ENCODE results near the gene LHFPL3.
"Not testable (repeated sequence)": the region's sequence is repeated elsewhere in the genome, so short reads cannot be mapped to it uniquely, and the experiment has no call there.

LHFPL3 gene

GRCh38 chr7:104328296-104328969 lies at the start of gene LHFPL3:
LHFPL3 (plus strand) TSS chr7:104328603.
- no peaks in the 10 kb centered on the region for H3F3A ChIP-seq (ENCODE audit: insufficient read depth, low read length)
- H3K27me3 ChIP-seq (replicated peaks; ENCODE audit: insufficient read depth, low read length): no peaks in the 10 kb centered on the region
- no peak for DNase-seq
- H3K4me1 ChIP-seq (ENCODE audit: low read length): 0 out of 2 replicates have a peak, but pooled peaks cover 3% of the 10 kb centered on the region
- no peaks in the 10 kb centered on the region for H3K9me3 ChIP-seq (replicated peaks; ENCODE audit: insufficient read depth, low read length)
- peak within 1 kb of the TSS; percentile 41 for H3K4me3 ChIP-seq (ENCODE audit: low read length)
- H4K20me1 ChIP-seq (ENCODE audit: insufficient read depth, low read length): no peaks in the 10 kb centered on the region
- TF ChIP-seq EZH2 (optimal IDR thresholded peaks at IDR 0.05; ENCODE audit: low read depth, low read length) (no peak), EZH2phosphoT487 (IDR thresholded peaks at IDR 0.05; ENCODE audit: low read length) (no peak)
- TF ChIP-seq, protein P1, sequence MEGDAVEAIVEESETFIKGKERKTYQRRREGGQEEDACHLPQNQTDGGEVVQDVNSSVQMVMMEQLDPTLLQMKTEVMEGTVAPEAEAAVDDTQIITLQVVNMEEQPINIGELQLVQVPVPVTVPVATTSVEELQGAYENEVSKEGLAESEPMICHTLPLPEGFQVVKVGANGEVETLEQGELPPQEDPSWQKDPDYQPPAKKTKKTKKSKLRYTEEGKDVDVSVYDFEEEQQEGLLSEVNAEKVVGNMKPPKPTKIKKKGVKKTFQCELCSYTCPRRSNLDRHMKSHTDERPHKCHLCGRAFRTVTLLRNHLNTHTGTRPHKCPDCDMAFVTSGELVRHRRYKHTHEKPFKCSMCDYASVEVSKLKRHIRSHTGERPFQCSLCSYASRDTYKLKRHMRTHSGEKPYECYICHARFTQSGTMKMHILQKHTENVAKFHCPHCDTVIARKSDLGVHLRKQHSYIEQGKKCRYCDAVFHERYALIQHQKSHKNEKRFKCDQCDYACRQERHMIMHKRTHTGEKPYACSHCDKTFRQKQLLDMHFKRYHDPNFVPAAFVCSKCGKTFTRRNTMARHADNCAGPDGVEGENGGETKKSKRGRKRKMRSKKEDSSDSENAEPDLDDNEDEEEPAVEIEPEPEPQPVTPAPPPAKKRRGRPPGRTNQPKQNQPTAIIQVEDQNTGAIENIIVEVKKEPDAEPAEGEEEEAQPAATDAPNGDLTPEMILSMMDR (IDR thresholded peaks at IDR 0.05; ENCODE audit: low read length): no peak
- no peaks in the 10 kb centered on the region for H3K79me2 ChIP-seq (ENCODE audit: low read length)
- no peak within 1 kb of the TSS for H3K9ac ChIP-seq (ENCODE audit: low read length)
- H3K9me2 ChIP-seq (replicated peaks; ENCODE audit: insufficient read depth, low read length): no peaks in the 10 kb centered on the region
- H3K27ac ChIP-seq (ENCODE audit: low read length): no peak within 1 kb of the TSS
- peak within 1 kb of the TSS; percentile 62 for H3K4me2 ChIP-seq (ENCODE audit: low read depth, low read length)
- no peaks in the 10 kb centered on the region for H3K36me3 ChIP-seq (replicated peaks; ENCODE audit: insufficient read depth, low read length)
- H2AFZ ChIP-seq (ENCODE audit: low read length): peak within 1 kb of the TSS; percentile 58

GRCh38 chr7:104281685-104282084 lies 46.7 kb upstream of the LHFPL3 start:
- H3K9me3 ChIP-seq (replicated peaks; ENCODE audit: insufficient read depth, low read length); H3K36me3 ChIP-seq (replicated peaks; ENCODE audit: insufficient read depth, low read length); H2AFZ ChIP-seq (ENCODE audit: low read length); H3K27me3 ChIP-seq (replicated peaks; ENCODE audit: insufficient read depth, low read length); H3K27ac ChIP-seq (ENCODE audit: low read length); H3K9me2 ChIP-seq (replicated peaks; ENCODE audit: insufficient read depth, low read length); H3K9ac ChIP-seq (ENCODE audit: low read length); H4K20me1 ChIP-seq (ENCODE audit: insufficient read depth, low read length); H3K79me2 ChIP-seq (ENCODE audit: low read length); H3K4me1 ChIP-seq (ENCODE audit: low read length); DNase-seq; H3K4me2 ChIP-seq (ENCODE audit: low read depth, low read length); H3K4me3 ChIP-seq (ENCODE audit: low read length); H3F3A ChIP-seq (ENCODE audit: insufficient read depth, low read length): not testable (repeated sequence)

GRCh38 chr7:104286839-104287238 lies 41.6 kb upstream of the LHFPL3 start:
- H3K4me2 ChIP-seq (ENCODE audit: low read depth, low read length): no peak overlapping the region
- H3F3A ChIP-seq (ENCODE audit: insufficient read depth, low read length): no peaks in the 10 kb centered on the region
- no peak for DNase-seq
- TF ChIP-seq EZH2phosphoT487 (IDR thresholded peaks at IDR 0.05; ENCODE audit: low read length) (no peak), EZH2 (optimal IDR thresholded peaks at IDR 0.05; ENCODE audit: low read depth, low read length) (no peak)
- TF ChIP-seq, protein P1 (IDR thresholded peaks at IDR 0.05; ENCODE audit: low read length): no peak
- H3K36me3 ChIP-seq (replicated peaks; ENCODE audit: insufficient read depth, low read length): no peaks in the 10 kb centered on the region
- no peaks in the 10 kb centered on the region for H3K9me3 ChIP-seq (replicated peaks; ENCODE audit: insufficient read depth, low read length)
- H3K4me1 ChIP-seq (ENCODE audit: low read length): no peaks in the 10 kb centered on the region
- H4K20me1 ChIP-seq (ENCODE audit: insufficient read depth, low read length): no peaks in the 10 kb centered on the region
- H3K79me2 ChIP-seq (ENCODE audit: low read length): no peaks in the 10 kb centered on the region
- no peak overlapping the region for H3K4me3 ChIP-seq (ENCODE audit: low read length)
- no peaks in the 10 kb centered on the region for H3K9me2 ChIP-seq (replicated peaks; ENCODE audit: insufficient read depth, low read length)
- H3K27me3 ChIP-seq (replicated peaks; ENCODE audit: insufficient read depth, low read length): no peaks in the 10 kb centered on the region
- H3K27ac ChIP-seq (ENCODE audit: low read length): no peak overlapping the region
- H2AFZ ChIP-seq (ENCODE audit: low read length): no peak overlapping the region
- H3K9ac ChIP-seq (ENCODE audit: low read length): no peak overlapping the region

DNA sequence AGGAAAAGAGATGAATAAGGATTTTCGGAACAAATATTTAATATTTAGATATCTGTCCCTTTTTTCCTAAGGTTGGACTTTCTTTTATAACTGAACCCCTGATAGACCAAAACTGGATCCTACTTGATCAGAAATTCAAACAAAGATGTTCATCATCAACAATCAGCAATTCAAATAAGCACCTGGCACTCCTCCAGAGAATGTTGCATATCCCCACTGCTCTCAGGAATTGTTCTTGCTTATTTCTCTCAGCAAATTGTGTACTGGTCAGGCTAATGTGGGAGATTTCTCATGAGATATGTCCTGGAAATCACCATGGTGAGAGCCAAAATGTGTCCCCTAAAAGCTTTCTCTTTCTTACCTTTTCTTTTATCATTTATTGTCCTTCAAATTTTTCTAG lies 40.3 kb upstream of the LHFPL3 start:
- no peak overlapping the region for H3K9ac ChIP-seq (ENCODE audit: low read length)
- no peaks in the 10 kb centered on the region for H3K79me2 ChIP-seq (ENCODE audit: low read length)
- no peaks in the 10 kb centered on the region for H3K9me2 ChIP-seq (replicated peaks; ENCODE audit: insufficient read depth, low read length)
- no peak overlapping the region for H3K4me2 ChIP-seq (ENCODE audit: low read depth, low read length)
- DNase-seq: no peak
- H3K27ac ChIP-seq (ENCODE audit: low read length): no peak overlapping the region
- no peaks in the 10 kb centered on the region for H4K20me1 ChIP-seq (ENCODE audit: insufficient read depth, low read length)
- no peaks in the 10 kb centered on the region for H3K27me3 ChIP-seq (replicated peaks; ENCODE audit: insufficient read depth, low read length)
- H3K4me1 ChIP-seq (ENCODE audit: low read length): no peaks in the 10 kb centered on the region
- TF ChIP-seq EZH2phosphoT487 (IDR thresholded peaks at IDR 0.05; ENCODE audit: low read length): no peak
- TF ChIP-seq, protein P1 (IDR thresholded peaks at IDR 0.05; ENCODE audit: low read length): no peak
- TF ChIP-seq EZH2 (optimal IDR thresholded peaks at IDR 0.05; ENCODE audit: low read depth, low read length): no peak
- H3K9me3 ChIP-seq (replicated peaks; ENCODE audit: insufficient read depth, low read length): no peaks in the 10 kb centered on the region
- H3K36me3 ChIP-seq (replicated peaks; ENCODE audit: insufficient read depth, low read length): no peaks in the 10 kb centered on the region
- no peak overlapping the region for H3K4me3 ChIP-seq (ENCODE audit: low read length)
- H2AFZ ChIP-seq (ENCODE audit: low read length): no peak overlapping the region
- no peaks in the 10 kb centered on the region for H3F3A ChIP-seq (ENCODE audit: insufficient read depth, low read length)
